HUES48 (cell line): Measurements from ENCODE around the gene RNU11.
"Not testable (repeated sequence)": the region's sequence is repeated elsewhere in the genome, so short reads cannot be mapped to it uniquely, and the experiment has no call there.

Experiments used
- H3K27ac ChIP-seq: one replicate; pipeline ENCODE4 v1.7.0; 2013; ENCODE audit warnings: low read depth, low read length, inconsistent platforms
- H3K27me3 ChIP-seq: 2 replicates; pipeline ENCODE4 v1.6.1; 2013; ENCODE audit warnings: mild to moderate bottlenecking, low read length; ENCODE audit not compliant: control insufficient read depth, insufficient read depth
- H3K36me3 ChIP-seq: 2 replicates; pipeline ENCODE4 v1.6.1; 2013; ENCODE audit warnings: low read length; ENCODE audit not compliant: control insufficient read depth, insufficient read depth
- H3K4me1 ChIP-seq: 2 replicates; pipeline ENCODE4 v1.6.1; 2013; ENCODE audit warnings: mild to moderate bottlenecking, low read length; ENCODE audit not compliant: control insufficient read depth, insufficient read depth
- H3K4me3 ChIP-seq: 2 replicates; pipeline ENCODE4 v1.5.1; 2013; ENCODE audit warnings: mild to moderate bottlenecking, low read depth, low read length
- H3K9ac ChIP-seq: 2 replicates; pipeline ENCODE4 v1.6.1; 2013; ENCODE audit warnings: mild to moderate bottlenecking, low read depth, low read length, moderate library complexity
- H3K9me3 ChIP-seq: 2 replicates; pipeline ENCODE4 v1.6.1; 2013; ENCODE audit warnings: low read length; ENCODE audit not compliant: control insufficient read depth, insufficient read depth

RNU11 gene

DNA sequence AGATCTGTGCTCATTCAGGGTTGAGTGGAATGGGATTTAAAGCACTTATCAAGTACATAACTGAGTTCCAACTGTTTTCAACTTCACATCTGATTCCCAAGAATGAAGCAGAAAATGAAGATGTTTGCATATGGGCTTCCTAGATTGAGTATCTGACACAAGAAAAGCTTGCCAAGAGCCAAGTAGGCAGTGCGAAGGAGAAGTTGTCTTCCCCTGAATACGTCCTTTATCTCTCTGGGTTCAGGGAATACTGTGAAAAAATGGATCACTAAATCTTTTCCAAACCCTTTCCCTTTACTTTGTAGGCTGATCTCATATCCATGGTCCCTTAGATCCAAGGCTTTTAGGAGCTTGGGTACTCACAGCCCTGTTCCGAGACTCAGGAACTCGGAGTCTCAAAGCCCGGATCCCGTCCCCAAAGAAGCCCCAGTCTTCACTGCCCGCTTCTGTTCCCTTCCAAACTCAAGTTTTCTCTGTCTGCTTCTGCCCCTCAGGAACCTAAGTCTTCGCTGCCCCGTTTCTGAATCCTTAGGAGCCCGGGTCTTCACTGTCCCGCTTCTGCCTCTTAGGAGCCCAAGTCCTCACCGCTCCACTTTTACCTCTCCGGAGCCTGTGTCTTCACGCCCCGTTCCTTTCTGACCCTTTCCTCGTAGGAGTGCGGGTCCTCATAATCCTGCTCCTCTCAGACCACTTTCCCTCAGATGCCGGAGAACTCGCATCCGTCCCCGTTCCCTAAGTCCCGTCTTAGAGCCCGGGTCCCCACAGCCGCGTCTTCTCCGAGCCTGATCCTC lies 6.1 kb upstream of the RNU11 start:
- Histone ChIP-seq H3K27me3 (no peaks in the 10 kb centered on the region), H3K36me3 (0 out of 2 replicates have a peak, but pooled peaks cover 4% of the 10 kb centered on the region), H3K9ac (peak overlapping the region; percentile 81), H3K27ac (peak overlapping the region; percentile 96), H3K4me3 (peak overlapping the region; percentile 91), H3K4me1 (0 out of 2 replicates have a peak, but pooled peaks cover 4% of the 10 kb centered on the region), H3K9me3 (no peaks in the 10 kb centered on the region)

DNA sequence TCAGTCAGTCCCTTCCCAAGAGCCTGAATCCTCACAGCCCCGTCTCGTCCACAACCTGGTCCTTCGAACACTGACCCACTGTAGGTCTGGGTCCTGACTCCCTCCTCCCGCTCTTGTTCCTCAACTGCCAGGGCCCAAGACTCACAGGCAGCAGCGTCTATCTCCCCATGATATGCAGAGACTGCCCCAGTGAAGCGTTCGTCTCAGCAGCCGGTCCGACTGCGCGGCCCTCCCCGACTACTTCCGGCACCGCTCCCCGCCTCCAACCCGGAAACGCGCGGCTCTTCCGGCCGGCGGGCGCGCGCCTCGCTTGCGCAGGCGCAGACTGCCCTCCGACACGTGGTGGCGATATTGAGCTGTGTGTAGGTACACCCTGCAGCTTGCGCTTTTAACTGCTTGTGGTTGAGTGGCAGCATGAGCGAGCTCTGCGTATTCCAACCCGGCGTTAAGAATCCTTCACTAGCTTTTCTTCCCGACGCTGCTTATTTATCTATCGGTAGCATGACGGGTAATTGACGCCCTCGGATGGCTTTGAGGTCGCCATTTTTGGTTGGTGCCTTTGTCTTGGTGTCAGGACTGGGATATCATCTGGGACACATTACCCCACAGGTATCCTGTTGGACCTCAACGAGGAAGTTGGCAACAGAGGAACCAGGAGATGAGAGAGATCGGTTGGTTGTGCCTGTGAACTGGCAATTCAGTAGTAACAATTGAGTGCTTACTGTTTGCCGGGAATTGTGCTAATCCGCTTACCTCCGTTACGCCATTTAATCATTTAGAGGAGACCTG lies 5.4 kb upstream of the RNU11 start, which contains the start of gene TAF12:
Gene TAF12 (minus strand): TSS at position 221 of the 789 bp plus-strand sequence. CDS start 20,986 bp downstream, outside the sequence.
- peak within 1 kb of the TSS; percentile 96 for H3K27ac ChIP-seq
- no peaks in the 10 kb centered on the region for H3K9me3 ChIP-seq
- H3K4me3 ChIP-seq, result peak within 1 kb of the TSS; percentile 91
- 0 out of 2 replicates have a peak, but pooled peaks cover 8% of the 10 kb centered on the region for H3K4me1 ChIP-seq
- H3K27me3 ChIP-seq, result no peaks in the 10 kb centered on the region
- 0 out of 2 replicates have a peak, but pooled peaks cover 4% of the 10 kb centered on the region for H3K36me3 ChIP-seq
- peak within 1 kb of the TSS; percentile 84 for H3K9ac ChIP-seq

DNA sequence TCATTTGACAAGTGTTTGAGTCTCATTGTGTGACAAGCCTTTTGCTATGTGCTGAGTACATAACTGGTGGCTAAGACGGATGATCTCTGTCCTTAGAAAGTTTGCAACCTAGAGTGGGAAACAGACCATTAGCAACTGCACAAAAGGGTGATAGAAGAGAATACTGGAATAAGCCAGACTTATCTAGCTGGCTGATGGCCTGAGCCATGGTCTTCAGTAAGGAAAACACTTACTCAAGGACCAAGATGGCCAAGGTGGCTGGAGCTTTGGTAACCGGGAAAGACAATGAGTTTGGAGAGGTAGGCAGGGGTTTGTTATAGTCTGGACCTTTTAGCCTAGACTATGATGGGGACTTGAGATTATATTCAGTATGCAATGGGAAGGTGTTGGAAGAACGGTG lies 3.9 kb upstream of the RNU11 start:
- H3K9ac ChIP-seq, result no peak overlapping the region
- H3K4me1 ChIP-seq, result 0 out of 2 replicates have a peak, but pooled peaks cover 8% of the 10 kb centered on the region
- no peaks in the 10 kb centered on the region for H3K9me3 ChIP-seq
- no peak overlapping the region for H3K4me3 ChIP-seq
- H3K36me3 ChIP-seq, result 0 out of 2 replicates have a peak, but pooled peaks cover 4% of the 10 kb centered on the region
- no peaks in the 10 kb centered on the region for H3K27me3 ChIP-seq
- no peak overlapping the region for H3K27ac ChIP-seq

DNA sequence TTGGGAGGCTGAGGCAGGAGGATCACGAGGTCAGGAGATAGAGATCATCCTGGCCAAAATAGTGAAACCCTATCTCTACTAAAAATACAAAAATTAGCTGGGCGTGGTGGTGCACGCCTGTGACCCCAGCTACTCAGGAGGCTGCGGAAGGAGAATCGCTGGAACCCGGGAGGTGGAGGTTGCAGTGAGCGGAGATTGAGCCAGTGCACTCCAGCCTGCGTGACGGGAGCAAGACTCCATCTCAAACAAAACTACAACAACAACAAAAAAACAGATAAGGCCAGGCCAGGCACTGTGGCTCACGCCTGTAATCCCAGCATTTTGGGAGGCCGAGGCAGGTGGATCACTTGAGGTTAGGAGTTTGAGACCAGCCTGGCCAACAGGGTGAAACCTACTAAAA lies 3.0 kb upstream of the RNU11 start:
- H3K36me3 ChIP-seq, H3K27me3 ChIP-seq, H3K9me3 ChIP-seq, H3K4me1 ChIP-seq, H3K9ac ChIP-seq, H3K27ac ChIP-seq, H3K4me3 ChIP-seq: not testable (repeated sequence)

DNA sequence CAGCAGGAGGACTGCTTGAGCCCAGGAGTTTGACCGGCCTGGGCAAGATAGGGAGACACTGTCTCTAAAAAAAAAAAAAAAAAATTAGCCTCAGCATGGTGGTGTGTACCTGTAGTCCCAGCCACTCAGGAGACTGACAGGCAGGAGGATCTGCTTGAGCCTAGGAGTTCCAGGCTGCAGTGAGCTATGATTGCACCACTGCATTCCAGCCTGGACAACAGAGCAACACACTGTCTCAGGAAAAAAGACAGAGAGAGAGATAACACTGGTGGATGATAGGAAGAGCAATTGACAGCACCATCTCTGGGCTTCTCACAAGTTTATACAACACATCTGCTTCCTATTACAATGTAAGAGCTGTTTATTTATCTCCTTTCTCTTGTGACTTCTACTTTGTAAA lies 2.4 kb upstream of the RNU11 start:
- H3K27ac ChIP-seq, result no peak overlapping the region
- no peaks in the 10 kb centered on the region for H3K27me3 ChIP-seq
- no peak overlapping the region for H3K9ac ChIP-seq
- 0 out of 2 replicates have a peak, but pooled peaks cover 8% of the 10 kb centered on the region for H3K4me1 ChIP-seq
- H3K4me3 ChIP-seq, result no peak overlapping the region
- H3K36me3 ChIP-seq, result no peaks in the 10 kb centered on the region
- no peaks in the 10 kb centered on the region for H3K9me3 ChIP-seq

DNA sequence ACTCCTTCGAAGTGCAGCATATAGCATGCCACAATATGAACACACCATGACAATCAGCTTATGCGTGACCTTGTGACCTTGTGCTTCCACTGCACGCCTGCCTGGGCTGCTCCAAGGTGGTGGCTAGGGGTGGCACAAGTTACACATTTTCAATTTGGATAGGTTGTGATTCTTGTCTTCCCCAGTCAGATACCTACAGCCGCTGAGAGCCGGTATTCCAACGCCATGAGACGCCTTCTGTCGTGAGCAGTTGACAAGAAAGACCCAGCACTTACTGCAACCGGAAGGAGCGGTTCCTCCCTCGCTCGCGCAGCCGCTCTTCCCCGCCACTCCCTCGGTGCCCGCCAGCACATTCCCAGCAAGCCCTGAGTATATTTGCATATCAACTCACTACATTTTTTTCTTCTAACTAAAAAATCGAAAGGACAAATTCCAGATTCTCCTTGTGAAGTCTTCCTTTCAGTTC lies 359 bp upstream of the RNU11 start:
- peak overlapping the region; percentile 46 for H3K4me3 ChIP-seq
- H3K27ac ChIP-seq, result peak overlapping the region; percentile 99
- 0 out of 2 replicates have a peak, but pooled peaks cover 4% of the 10 kb centered on the region for H3K4me1 ChIP-seq
- no peaks in the 10 kb centered on the region for H3K36me3 ChIP-seq
- H3K9me3 ChIP-seq, result no peaks in the 10 kb centered on the region
- H3K27me3 ChIP-seq, result no peaks in the 10 kb centered on the region
- peak overlapping the region; percentile 98 for H3K9ac ChIP-seq

DNA sequence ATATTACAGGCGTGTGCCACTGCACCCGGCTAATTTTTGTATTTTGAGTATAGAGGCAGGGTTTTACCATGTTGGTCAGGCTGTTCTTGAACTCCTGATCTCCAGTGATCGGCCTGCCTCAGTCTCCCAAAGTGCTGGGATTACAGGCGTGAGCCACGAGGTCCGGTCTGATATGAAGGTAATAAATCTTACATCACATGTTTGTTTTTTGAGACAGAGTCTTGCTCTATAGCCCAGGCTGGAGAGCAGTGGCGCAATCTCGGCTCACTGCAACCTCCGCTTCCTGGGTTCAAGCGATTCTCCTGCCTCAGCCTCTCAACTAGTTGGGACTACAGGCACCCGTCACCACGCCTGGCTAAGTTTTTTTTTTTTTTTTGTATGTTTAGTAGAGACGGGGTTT lies 4.7 kb downstream of the RNU11 start:
- not testable (repeated sequence) for H3K4me3 ChIP-seq, H3K9ac ChIP-seq, H3K4me1 ChIP-seq, H3K27ac ChIP-seq, H3K9me3 ChIP-seq, H3K36me3 ChIP-seq, H3K27me3 ChIP-seq

DNA sequence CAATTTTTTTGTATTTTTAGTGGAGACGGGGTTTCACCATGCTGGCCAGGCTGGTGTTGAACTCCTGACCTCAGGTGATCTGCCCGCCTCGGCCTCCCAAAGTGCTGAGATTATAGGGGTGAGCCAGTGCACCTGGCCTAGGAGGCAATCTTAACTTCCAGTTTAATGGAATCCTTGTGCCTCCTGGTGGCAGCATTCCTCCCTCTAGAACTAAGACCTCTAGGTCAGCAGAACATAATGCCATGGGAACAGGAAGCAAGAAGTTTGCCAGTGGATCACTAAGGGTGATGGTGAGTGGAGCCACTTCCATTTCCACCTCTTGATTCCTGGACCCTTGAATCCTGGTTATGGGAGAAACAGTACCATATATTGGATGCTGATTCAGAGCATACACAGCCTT lies 5.5 kb downstream of the RNU11 start:
- not testable (repeated sequence) for H3K4me1 ChIP-seq, H3K4me3 ChIP-seq, H3K9me3 ChIP-seq

DNA sequence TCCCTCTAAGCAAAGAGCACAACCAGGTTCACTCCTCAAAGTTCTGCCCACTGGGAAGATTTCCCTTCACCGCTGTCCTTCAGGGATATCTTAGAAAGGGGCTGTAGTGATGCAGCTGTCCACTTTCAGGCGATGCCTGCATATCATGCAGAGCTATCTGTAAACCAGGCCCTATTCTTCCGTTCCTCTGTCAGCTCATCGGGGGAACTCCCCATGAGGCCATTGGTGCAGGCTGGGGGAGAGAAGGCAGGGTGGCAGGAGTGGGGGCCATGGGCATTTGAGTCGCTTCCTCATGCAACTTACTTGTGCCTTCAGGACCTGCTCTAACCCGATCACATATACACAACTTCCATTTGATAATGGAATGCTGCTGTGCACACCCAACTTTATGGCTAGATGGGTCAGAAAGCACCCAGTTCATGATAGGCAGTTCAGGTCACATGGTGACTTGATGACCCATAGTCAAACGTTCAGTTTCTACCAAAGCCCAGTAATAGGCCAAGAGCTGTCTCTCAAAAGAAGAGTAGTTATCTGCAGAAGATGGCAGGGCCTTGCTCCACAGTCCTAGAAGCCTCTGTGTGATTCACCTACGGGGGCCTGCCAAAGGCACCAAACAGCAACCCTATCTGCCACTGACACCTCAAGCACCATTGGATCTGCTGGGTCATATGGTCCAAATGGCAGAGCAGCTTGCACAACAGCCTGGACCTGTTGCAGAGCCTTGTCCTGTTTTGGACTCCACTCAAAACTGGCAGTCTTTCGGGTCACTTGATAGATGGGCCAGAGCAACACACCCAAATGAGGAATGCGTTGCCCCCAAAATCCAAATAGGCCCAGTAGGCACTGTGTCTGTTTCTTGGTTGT lies 7.3 kb downstream of the RNU11 start:
- not testable (repeated sequence) for H3K4me1 ChIP-seq, H3K9me3 ChIP-seq, H3K27me3 ChIP-seq, H3K4me3 ChIP-seq, H3K9ac ChIP-seq, H3K36me3 ChIP-seq, H3K27ac ChIP-seq

More for the DNA sequence above, 5.5 kb downstream of the RNU11 start:
- not testable (repeated sequence) for H3K36me3 ChIP-seq, H3K9ac ChIP-seq, H3K27me3 ChIP-seq, H3K27ac ChIP-seq

DNA sequence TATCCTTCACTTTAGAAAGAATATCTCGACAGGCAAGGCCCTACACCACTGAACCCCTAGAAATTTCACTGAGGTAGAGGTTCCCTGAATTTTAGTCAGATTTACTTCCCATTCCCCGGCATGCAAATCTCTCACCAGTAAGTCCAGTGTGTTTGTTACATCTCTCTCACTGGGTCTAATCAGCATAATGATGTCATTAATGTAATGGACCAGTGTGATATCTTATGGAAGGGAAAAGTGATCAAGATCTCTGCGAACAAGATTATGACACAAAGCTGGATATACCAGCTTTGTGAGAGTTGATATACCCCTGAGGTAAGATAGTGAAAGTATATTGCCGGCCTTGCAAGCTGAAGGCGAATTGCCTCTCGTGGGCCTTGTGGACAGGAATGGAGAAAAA lies 7.9 kb downstream of the RNU11 start:
- Histone ChIP-seq H3K9ac (no peak overlapping the region), H3K36me3 (no peaks in the 10 kb centered on the region), H3K4me1 (no peaks in the 10 kb centered on the region), H3K9me3 (no peaks in the 10 kb centered on the region), H3K4me3 (no peak overlapping the region), H3K27me3 (no peaks in the 10 kb centered on the region), H3K27ac (no peak overlapping the region)
